NCI-H1694 treated with DMSO at 0.1 percent for 48 hours (cell line): ENCODE results near the gene ZNF783.
A peak's percentile ranks its signal among the peaks of the same experiment; 100 is the strongest.
"Not testable (repeated sequence)": the region's sequence is repeated elsewhere in the genome, so short reads cannot be mapped to it uniquely, and the experiment has no call there.

Experiments
- DNase-seq: peaks from one replicate; lab custom pipeline; 2025; lab: John Stamatoyannopoulos, UW

Gene ZNF783

GRCh38 chr7:149261829-149262617 lies at the start of gene ZNF783:
Gene ZNF783 (plus strand): TSS chr7:149262196. CDS start chr7:149262334, 138 bp downstream.
- peak; percentile 71 for DNase-seq

GRCh38 chr7:149214020-149214720 lies 47.8 kb upstream of the ZNF783 start:
- DNase-seq: no peak

GRCh38 chr7:149216402-149216801 lies 45.6 kb upstream of the ZNF783 start:
- DNase-seq: no peak

DNA sequence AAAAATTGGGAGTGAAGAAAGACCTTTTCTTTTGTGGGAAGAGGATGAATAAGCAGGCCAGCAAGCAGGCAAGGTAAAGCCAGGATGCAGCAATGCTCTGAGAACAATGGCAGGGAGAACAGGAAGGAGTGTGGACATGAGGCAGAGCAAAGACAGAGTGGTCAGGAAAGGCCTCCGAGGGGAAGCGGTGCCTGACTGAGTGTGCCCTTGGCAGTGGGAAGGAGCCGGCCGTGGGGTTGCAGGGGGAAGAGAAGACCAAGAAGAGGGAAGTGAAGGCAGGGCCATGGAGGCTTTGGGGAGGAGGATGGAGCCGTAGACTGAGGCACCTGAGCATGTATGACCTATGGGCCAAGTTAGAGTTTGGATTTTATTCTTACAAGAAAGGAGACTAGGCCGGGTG lies 44.4 kb upstream of the ZNF783 start:
- DNase-seq: no peak

DNA sequence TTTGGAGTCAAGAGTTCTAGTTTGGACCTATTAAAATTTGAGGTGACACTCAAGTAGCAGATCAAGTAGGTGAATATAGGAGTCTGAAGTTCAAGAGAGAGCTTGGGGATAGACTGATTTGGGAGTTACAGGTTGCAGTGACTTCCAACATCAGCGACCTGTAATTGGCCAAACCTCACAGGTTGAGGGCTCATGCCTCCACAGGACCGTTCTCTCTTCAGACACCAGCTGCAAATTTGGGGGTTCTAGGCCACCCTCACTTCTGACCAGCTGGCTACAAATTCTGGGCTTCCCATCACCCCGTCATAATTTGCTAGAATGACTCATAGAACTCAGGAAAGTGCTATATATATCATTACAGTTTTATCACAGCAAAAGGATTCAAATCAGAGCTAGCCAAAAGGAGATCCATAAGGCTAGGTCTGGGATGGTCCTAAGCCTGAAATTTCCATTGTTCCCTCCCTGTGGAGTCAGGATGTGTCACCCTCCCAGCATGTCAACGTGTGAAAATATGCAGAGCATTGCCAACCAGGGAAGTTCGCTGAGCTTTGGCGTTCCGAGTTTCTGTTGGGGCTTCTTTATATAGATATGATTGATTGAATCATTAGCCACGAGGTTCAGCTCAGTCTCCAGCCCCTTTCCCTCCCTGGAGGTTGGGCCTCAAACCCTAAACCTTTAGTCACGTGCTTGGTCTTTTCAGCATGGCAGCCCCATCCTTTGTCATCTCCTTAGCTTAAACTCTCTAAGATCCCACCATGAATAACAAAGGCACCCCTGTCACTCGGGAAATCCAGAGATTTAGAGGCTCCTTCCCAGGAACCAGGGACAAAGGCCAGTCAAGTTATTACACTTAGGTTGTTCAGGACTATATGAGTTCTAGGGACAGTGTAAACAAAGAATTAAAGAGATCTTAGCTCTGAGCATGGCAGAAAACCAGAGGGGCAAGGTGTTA lies 43.3 kb upstream of the ZNF783 start:
- DNase-seq: no peak

- DNase-seq: no peak
These were observed 41.5 kb upstream of the ZNF783 start for GRCh38 chr7:149220534-149220933.

GRCh38 chr7:149223176-149223575 lies 38.8 kb upstream of the ZNF783 start:
- DNase-seq: no peak

- no peak for DNase-seq
These were observed 38.2 kb upstream of the ZNF783 start for GRCh38 chr7:149223761-149224160.

- DNase-seq: no peak
These were observed 37.6 kb upstream of the ZNF783 start for GRCh38 chr7:149224352-149224751.

DNA sequence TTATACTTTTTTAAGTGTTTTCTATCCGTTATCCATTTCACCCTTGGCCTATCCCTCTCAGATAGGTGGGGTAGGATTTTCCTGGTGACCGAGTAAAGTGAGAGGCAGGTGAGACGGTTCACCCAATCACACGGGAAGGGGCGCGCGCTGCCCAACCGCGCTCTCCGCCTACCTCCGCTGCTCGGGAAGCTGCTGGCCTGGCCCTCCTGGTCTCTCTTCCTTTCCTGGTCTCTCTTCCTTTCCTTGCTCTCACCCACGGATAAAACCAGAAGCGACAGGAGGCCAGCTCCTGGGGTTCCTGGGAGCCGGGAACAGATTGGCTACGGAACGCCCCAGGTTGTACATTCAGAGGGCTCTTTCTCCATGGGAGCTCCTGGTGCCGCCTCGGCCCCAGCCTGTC lies 36.9 kb upstream of the ZNF783 start:
- no peak for DNase-seq

DNA sequence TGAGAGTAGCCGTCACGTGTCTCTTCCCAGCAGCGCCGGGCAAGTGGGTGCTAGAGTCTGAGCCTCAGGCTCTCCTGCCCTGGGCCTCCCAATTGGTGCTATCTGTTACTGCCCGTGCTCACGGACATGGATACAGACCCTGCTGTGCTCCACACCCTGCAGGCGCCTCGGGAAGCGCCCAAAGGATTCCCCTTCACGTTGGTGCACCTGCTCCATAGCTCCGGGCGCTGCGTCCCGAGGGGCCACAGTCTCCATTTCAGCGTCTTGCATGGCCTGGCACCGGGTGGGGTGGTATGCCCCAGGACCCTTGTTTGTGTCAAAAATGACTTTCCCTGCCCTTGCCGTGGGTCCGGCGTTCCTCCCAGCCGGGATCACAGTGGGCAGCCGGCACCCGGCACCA lies 36.3 kb upstream of the ZNF783 start:
- no peak for DNase-seq

DNA sequence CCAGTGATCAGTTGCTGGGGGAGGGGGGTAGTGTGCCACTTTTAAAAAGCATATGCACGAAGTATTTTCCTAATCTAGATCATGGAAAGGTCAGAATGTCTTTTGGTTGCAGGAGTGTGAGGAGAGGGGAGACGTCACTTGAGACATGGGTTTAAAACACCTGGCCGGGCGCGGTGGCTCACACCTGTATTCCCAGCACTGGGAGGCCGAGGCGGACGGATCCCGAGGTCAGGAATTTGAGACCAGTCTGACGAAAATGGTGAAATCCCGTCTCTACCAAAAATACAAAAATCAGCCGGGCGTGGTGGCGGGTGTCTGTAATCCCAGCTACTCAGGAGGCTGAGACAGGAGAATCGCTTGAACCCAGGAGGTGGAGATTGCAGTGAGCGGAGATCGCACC lies 35.6 kb upstream of the ZNF783 start:
- DNase-seq: not testable (repeated sequence)

- DNase-seq: no peak
These were observed 35.0 kb upstream of the ZNF783 start for GRCh38 chr7:149226840-149227494.

- no peak for DNase-seq
These were observed 33.0 kb upstream of the ZNF783 start for GRCh38 chr7:149228831-149229471.

GRCh38 chr7:149229526-149229925 lies 32.5 kb upstream of the ZNF783 start:
- DNase-seq: no peak

GRCh38 chr7:149232362-149232761 lies 29.6 kb upstream of the ZNF783 start:
- no peak for DNase-seq

DNA sequence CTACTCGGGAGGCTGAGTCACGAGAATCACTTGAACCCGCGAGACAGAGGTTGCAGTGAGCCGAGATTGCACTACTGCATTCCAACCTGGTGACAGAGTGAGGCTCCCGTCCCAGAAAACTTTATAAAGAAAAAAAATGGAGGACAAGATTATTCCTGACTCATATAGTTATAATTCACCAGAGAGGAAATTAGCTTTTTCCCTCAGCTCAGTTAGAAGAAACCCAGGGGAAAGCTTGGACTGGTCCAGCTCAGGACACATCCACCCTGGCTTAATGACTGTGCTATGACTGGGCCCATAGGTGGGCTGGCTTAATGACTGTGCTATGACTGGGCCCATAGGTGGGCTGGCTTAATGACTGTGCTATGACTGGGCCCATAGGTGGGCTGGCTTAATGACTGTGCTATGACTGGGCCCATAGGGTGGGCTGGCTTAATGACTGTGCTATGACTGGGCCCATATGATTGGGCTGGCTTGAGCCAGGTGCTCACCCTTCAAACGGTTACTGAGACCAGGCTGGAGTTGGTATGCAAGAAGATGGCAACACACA lies 28.3 kb upstream of the ZNF783 start:
- not testable (repeated sequence) for DNase-seq

GRCh38 chr7:149237502-149237901 lies 24.5 kb upstream of the ZNF783 start:
- no peak for DNase-seq

DNA sequence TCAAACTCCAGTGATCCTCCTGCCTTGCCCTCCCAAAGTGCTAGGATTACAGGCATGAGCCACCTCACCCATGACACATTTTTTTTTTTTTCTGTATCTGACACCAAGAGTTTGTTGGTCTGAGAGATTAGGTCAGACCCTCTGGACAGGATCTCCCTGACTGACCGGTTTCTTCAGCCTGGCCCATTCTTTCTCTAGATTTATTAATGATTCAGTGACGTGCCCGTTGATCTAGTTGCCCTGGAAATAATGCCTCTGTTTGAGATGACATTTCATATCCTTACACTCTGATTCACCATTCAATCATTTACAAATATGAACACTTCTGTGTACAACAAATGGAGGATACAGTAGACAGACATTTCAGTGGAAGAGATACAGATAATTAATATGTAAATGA lies 23.9 kb upstream of the ZNF783 start:
- DNase-seq: no peak

DNA sequence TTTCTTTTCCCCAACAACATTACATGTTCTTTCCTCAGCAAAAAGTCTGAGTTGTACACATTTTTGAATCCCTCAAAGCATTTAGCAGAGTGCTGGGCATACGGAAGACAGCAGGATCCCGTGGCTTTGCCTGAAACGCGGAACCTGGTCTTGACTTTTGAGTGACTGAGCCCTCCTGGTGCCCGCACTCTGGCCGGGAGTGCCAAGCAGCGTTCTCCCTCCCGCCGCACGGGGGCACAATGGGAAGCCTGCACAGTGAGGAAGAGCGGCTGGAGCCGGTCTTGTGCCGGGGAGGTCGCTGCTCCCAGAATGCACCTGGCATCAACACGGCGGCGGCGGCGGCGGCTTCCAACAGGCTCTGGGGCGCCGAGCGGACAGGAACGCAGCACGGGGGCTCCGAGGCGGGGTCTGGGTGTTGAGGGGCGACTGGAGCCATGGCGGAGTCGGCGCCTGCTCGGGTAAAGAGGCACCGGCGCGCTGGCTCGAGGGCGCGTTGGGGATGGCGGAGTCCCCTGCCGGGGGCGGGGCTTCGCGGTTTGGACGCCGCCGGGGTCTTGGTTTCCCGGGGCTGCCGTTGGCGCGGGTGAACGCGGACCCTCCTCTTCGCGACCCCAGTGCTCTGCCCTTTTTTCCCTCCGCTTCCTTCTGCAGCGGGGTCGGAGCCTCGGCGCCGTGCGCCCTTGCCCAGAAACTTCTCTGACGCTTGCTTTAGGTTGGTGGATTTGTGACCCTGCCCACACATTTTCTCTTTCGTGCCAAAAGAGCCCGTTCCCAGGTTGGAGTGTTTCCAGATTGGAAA lies 22.5 kb upstream of the ZNF783 start, which contains the start of gene ZNF212:
ZNF212 (plus strand) TSS at position 307 of the 799 bp plus-strand sequence; CDS start at position 435, 128 bp downstream.
- DNase-seq: peak; percentile 74
